NT2/D1 (cell line): ENCODE results near the gene ARL14EP.

Experiments used
- DNase-seq: peaks from one replicate; pipeline ENCODE4 v3.0.0-alpha.2; 2011; ENCODE audit warnings: low read depth, low spot score
- H3K27me3 ChIP-seq: 2 replicates; pipeline ENCODE4 v1.6.0; 2011; ENCODE audit warnings: mild to moderate bottlenecking; ENCODE audit not compliant: insufficient read length, insufficient read depth
- H3K36me3 ChIP-seq: 2 replicates; pipeline ENCODE4 v1.6.1; 2011; ENCODE audit warnings: mild to moderate bottlenecking, low read length, mixed read lengths; ENCODE audit not compliant: insufficient read depth, insufficient read length
- H3K4me1 ChIP-seq: 2 replicates; pipeline ENCODE4 v1.5.1; 2011; ENCODE audit not compliant: insufficient read depth, insufficient read length
- H3K4me3 ChIP-seq: 2 replicates; pipeline ENCODE4 v1.5.1; 2011; ENCODE audit warnings: low read depth; ENCODE audit not compliant: insufficient read length
- H3K9ac ChIP-seq: 2 replicates; pipeline ENCODE4 v1.6.0; 2011; ENCODE audit warnings: low read depth; ENCODE audit not compliant: insufficient read length
- H3K9me3 ChIP-seq: 2 replicates; pipeline ENCODE4 v1.5.1; 2011; ENCODE audit warnings: mild to moderate bottlenecking, low read length; ENCODE audit not compliant: insufficient read depth
- SUZ12 ChIP-seq: IDR thresholded peaks from 2 replicates; pipeline ENCODE4 v1.6.1; 2011; ENCODE audit not compliant: insufficient read length, insufficient read depth; ENCODE audit errors: extremely low read depth
- YY1 ChIP-seq: IDR thresholded peaks from 2 replicates; pipeline ENCODE4 v1.6.1; 2011; ENCODE audit not compliant: insufficient read length, insufficient read depth
- ZNF274 ChIP-seq: IDR thresholded peaks from 2 replicates; pipeline ENCODE4 v1.6.1; 2011; ENCODE audit warnings: mild to moderate bottlenecking, low read depth, low read length

The ARL14EP gene

DNA sequence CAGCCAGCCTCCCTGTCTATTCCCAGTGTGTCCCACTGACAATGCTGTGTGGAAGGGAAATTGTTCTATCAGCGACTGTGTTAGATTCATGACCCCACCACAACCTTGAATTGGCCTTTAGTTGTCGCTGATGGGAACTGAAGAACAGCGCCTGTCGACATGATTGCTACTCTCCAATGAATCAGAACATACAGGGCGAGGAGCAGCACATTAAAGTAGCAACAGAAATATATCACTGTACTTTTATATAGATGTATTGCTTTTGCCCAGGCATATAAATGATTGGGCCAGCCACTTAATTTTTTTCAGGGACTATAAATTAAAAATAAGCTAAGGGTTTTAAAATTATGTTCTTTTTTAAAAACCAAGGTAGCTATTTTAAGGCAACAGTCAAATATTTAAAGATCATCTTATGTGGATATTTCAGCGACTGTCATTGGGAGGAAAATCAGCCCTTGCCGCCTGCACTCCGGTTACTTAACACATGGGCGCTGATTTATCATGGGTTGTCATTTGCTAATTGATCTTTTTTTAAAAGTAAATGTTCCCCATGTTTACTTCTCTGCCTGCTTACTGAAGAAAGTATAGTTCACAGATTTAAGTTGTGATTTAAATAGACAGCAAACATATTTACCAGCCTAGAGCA lies 42.1 kb downstream of the ARL14EP start:
- Histone ChIP-seq H3K4me3 (no peak overlapping the region), H3K36me3 (no peaks in the 10 kb centered on the region), H3K27me3 (no peaks in the 10 kb centered on the region), H3K9me3 (no peaks in the 10 kb centered on the region), H3K9ac (no peak overlapping the region), H3K4me1 (no peaks in the 10 kb centered on the region)
- TF ChIP-seq SUZ12 (no peak), ZNF274 (no peak), YY1 (no peak)
- DNase-seq: no peak

GRCh38 chr11:30365793-30366517 lies 43.1 kb downstream of the ARL14EP start:
- DNase-seq: no peak
- TF ChIP-seq SUZ12 (no peak), ZNF274 (no peak), YY1 (no peak)
- no peak overlapping the region for H3K9ac ChIP-seq
- H3K27me3 ChIP-seq: no peaks in the 10 kb centered on the region
- no peak overlapping the region for H3K4me3 ChIP-seq
- H3K4me1 ChIP-seq: no peaks in the 10 kb centered on the region
- no peaks in the 10 kb centered on the region for H3K9me3 ChIP-seq
- H3K36me3 ChIP-seq: no peaks in the 10 kb centered on the region

DNA sequence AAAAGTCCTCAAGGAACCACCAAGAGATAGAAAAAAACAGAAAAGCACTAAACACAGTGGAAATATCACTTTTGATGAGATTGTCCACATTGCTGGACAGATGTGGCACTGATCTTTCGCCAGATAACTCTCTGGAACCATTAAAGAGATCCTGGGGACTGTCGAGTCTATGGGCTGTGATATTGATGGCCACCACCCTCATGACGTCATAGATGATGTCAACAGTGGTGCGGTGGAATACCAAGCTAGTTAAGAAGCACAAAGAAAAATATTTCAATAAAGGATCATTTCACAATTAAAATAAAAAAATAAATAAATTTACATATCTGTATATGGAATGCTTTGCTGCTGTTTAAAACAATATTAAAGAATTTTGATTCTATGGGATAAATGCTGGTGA lies 45.5 kb downstream of the ARL14EP start:
- TF ChIP-seq ZNF274: no peak
- TF ChIP-seq SUZ12: no peak
- no peak for TF ChIP-seq YY1
- H3K27me3 ChIP-seq: no peaks in the 10 kb centered on the region
- H3K9me3 ChIP-seq: no peaks in the 10 kb centered on the region
- H3K36me3 ChIP-seq: no peaks in the 10 kb centered on the region
- no peak overlapping the region for H3K4me3 ChIP-seq
- no peak overlapping the region for H3K9ac ChIP-seq
- DNase-seq: no peak
- no peaks in the 10 kb centered on the region for H3K4me1 ChIP-seq

GRCh38 chr11:30370164-30370563 lies 47.3 kb downstream of the ARL14EP start:
- Histone ChIP-seq H3K4me3 (no peak overlapping the region), H3K27me3 (no peaks in the 10 kb centered on the region), H3K9me3 (no peaks in the 10 kb centered on the region), H3K9ac (no peak overlapping the region), H3K36me3 (no peaks in the 10 kb centered on the region), H3K4me1 (no peaks in the 10 kb centered on the region)
- TF ChIP-seq SUZ12 (no peak), YY1 (no peak), ZNF274 (no peak)
- DNase-seq: no peak

- Histone ChIP-seq H3K9ac (no peak overlapping the region), H3K4me3 (no peak overlapping the region), H3K27me3 (no peaks in the 10 kb centered on the region), H3K36me3 (no peaks in the 10 kb centered on the region), H3K9me3 (no peaks in the 10 kb centered on the region), H3K4me1 (no peaks in the 10 kb centered on the region)
- no peak for DNase-seq
- TF ChIP-seq ZNF274: no peak
- TF ChIP-seq YY1: no peak
- no peak for TF ChIP-seq SUZ12
Measured at GRCh38 chr11:30377347-30377746, 54.4 kb downstream of the ARL14EP start.

- H3K4me1 ChIP-seq: no peaks in the 10 kb centered on the region
- no peak overlapping the region for H3K4me3 ChIP-seq
- H3K27me3 ChIP-seq: no peaks in the 10 kb centered on the region
- H3K36me3 ChIP-seq: no peaks in the 10 kb centered on the region
- TF ChIP-seq SUZ12: no peak
- no peak for TF ChIP-seq YY1
- no peak for TF ChIP-seq ZNF274
- no peak for DNase-seq
- H3K9ac ChIP-seq: no peak overlapping the region
- H3K9me3 ChIP-seq: peaks cover 8% of the 10 kb centered on the region
Measured at GRCh38 chr11:30380846-30381245, 57.9 kb downstream of the ARL14EP start.

- no peaks in the 10 kb centered on the region for H3K36me3 ChIP-seq
- H3K9me3 ChIP-seq: peaks cover 18% of the 10 kb centered on the region
- H3K27me3 ChIP-seq: no peaks in the 10 kb centered on the region
- TF ChIP-seq SUZ12: no peak
- no peak for TF ChIP-seq YY1
- no peak for TF ChIP-seq ZNF274
- no peak overlapping the region for H3K9ac ChIP-seq
- H3K4me3 ChIP-seq: no peak overlapping the region
- no peaks in the 10 kb centered on the region for H3K4me1 ChIP-seq
- no peak for DNase-seq
Measured at GRCh38 chr11:30381879-30382278, 59.0 kb downstream of the ARL14EP start.
